Measurements from ENCODE around the gene CD82.

The CD82 gene

DNA sequence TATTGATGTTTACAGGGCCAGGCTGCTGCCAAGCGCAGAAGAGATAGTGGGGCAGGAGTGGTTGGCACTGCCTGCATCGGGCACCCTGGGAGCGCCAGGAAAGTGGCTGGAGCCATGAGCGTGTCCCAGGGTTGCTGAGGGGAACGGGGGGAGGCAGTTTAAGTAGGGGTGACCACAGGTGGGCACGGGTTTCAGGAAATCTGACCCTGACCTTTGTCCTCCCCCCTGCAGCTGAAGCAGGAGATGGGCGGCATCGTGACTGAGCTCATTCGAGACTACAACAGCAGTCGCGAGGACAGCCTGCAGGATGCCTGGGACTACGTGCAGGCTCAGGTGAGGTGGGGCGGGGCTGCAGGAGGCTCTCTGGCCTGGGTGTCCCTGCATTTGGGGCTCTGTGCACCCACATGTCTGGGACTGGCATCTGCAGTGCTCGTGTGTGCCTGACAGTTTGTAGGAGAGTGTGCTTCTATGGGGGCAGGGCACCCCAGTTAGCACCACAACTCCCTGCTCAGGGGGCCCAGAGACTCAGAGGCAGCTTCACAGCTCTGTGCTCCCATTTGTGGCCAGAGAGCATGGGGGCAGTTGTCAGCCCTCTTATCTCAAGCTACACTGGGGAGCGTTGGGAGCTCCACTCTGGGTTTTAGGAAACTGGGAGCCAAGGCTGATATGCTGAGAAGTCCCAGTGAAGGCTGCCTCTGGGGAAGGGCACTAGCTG lies 49.7 kb downstream of the CD82 start:
- POLR2A ChIA-PET = no interaction called here
- CTCF ChIA-PET = interaction anchor here (0.9 to 19.4 kb wide), 7 partner anchors 10 to 295 kb away, joined by 3 to 421 read pairs (median 4); partner anchors contain the start of gene CD82
- TF ChIP-seq, protein P1, sequence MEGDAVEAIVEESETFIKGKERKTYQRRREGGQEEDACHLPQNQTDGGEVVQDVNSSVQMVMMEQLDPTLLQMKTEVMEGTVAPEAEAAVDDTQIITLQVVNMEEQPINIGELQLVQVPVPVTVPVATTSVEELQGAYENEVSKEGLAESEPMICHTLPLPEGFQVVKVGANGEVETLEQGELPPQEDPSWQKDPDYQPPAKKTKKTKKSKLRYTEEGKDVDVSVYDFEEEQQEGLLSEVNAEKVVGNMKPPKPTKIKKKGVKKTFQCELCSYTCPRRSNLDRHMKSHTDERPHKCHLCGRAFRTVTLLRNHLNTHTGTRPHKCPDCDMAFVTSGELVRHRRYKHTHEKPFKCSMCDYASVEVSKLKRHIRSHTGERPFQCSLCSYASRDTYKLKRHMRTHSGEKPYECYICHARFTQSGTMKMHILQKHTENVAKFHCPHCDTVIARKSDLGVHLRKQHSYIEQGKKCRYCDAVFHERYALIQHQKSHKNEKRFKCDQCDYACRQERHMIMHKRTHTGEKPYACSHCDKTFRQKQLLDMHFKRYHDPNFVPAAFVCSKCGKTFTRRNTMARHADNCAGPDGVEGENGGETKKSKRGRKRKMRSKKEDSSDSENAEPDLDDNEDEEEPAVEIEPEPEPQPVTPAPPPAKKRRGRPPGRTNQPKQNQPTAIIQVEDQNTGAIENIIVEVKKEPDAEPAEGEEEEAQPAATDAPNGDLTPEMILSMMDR (IDR thresholded peaks at IDR 0.05; ENCODE audit: control extremely low read depth, extremely low read depth, low read depth, missing control alignments) = no peak
- DNase-seq (ENCODE audit: extremely low spot score) = no peak

DNA sequence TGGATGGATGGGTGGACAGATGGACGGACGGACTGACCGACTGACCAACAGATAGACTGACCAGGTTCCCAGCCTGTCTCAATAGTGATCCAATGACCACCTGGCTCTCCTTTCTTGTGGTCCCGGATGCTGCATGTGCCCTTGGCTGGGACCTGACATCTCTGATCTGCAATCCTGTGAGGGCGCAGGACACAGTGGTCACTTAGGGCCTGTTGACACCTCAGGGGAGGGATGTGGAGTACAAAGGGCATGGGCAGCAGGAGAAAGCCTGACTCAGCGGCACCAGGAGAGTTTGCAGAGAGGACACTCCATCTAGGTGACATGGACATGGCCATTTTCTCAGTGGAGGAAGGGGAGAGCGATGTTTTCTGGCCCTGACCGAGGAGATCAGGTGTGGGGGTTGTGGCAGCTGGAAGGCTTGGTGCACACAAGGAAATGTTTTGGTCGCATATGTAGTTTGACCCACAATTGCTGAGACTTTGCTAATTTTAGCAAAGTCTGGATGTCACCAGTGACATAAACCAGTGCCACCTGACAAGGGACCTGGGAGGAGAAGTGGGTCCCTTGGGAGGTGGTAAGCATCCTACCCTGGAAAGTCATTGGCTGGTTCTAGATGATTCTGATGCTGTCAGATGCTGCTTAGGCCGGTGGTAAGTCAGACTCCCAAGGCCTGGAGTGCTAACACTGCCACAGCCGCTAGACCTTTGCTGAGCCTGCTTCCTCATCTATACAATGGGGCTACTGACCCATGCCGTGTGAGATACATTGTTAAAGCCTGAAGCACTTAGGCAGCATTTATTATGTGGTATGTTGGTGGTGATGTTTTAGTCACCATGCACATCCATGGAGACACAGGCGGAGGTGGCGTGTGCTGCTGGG lies 50.7 kb downstream of the CD82 start:
- TF ChIP-seq, protein P1 (IDR thresholded peaks at IDR 0.05; ENCODE audit: control extremely low read depth, extremely low read depth, low read depth, missing control alignments) = no peak
- POLR2A ChIA-PET = no interaction called here
- DNase-seq (ENCODE audit: extremely low spot score) = no peak
- CTCF ChIA-PET = interaction anchor here (1.0 to 19.4 kb wide), 34 partner anchors 9 to 511 kb away, joined by 3 to 421 read pairs (median 5); partner anchors contain the start of gene CD82

DNA sequence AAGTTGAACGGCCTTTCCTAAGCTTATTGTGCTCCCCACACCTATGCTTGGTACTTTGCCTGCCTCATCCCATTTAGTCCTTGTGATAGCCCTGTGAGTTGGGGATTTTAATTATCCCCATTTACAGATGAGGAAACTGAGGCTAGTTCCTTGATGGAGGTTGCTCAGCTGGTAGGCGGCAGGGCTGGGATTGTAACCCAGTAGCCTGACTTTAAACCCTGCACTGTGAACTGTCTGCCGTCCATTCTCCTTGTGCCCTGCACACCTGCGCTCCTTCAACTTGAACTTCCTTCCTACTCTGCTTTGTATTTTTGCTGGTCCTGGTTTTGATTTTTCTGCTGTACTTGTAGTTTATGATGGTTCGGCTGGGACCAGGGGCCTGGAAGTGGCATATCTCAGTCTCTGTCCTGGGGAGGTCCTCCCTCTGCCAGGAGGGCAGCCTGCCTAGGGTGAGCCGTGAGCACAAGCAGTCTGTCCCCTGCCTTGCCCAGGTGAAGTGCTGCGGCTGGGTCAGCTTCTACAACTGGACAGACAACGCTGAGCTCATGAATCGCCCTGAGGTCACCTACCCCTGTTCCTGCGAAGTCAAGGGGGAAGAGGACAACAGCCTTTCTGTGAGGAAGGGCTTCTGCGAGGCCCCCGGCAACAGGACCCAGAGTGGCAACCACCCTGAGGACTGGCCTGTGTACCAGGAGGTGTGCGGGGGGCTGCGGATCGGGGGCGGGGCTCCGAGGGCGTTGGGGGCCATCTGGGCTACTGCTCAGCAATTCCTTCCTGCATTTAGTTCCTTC lies 52.4 kb downstream of the CD82 start:
- ChIA-PET POLR2A (interaction anchor here (1.2 kb wide), 1 partner anchor 22 kb away, joined by 4 read pairs; no protein-coding TSS in a partner anchor), CTCF (interaction anchor here (0.8 to 19.4 kb wide), 31 partner anchors 10 to 513 kb away, joined by 3 to 421 read pairs (median 4); partner anchors contain the start of gene CD82)
- TF ChIP-seq, protein P1 (IDR thresholded peaks at IDR 0.05; ENCODE audit: control extremely low read depth, extremely low read depth, low read depth, missing control alignments) = no peak
- no peak for DNase-seq (ENCODE audit: extremely low spot score)

DNA sequence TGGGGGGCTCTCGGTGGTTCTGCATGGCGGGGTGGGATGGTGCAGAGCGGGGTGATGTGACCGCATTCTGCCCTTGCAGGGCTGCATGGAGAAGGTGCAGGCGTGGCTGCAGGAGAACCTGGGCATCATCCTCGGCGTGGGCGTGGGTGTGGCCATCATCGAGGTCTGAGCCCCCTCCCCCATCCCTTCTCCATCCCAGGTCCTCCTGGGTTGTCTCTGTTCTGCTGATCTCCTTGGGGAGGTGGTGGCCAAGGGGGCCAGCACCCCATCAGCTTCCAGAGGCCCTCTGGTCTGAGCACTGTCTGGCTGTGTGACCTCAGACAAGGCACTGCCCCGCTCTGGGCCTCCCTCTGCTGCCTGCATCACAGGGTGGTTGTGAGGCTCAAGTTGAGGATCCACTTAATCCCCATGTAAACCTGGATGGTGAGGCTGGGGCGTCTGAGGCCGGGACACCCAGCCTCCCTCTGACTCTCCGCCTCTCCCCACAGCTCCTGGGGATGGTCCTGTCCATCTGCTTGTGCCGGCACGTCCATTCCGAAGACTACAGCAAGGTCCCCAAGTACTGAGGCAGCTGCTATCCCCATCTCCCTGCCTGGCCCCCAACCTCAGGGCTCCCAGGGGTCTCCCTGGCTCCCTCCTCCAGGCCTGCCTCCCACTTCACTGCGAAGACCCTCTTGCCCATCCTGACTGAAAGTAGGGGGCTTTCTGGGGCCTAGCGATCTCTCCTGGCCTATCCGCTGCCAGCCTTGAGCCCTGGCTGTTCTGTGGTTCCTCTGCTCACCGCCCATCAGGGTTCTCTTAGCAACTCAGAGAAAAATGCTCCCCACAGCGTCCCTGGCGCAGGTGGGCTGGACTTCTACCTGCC lies 53.3 kb downstream of the CD82 start:
- ChIA-PET POLR2A (interaction anchor here (0.6 kb wide), 1 partner anchor 163 kb away, joined by 5 read pairs; no protein-coding TSS in a partner anchor), CTCF (interaction anchor here (2.2 to 19.4 kb wide), 3 partner anchors 17 to 59 kb away, joined by 7 to 421 read pairs (median 17); partner anchors contain the start of gene CD82)
- DNase-seq (ENCODE audit: extremely low spot score) = no peak
- TF ChIP-seq, protein P1 (IDR thresholded peaks at IDR 0.05; ENCODE audit: control extremely low read depth, extremely low read depth, low read depth, missing control alignments) = no peak

DNA sequence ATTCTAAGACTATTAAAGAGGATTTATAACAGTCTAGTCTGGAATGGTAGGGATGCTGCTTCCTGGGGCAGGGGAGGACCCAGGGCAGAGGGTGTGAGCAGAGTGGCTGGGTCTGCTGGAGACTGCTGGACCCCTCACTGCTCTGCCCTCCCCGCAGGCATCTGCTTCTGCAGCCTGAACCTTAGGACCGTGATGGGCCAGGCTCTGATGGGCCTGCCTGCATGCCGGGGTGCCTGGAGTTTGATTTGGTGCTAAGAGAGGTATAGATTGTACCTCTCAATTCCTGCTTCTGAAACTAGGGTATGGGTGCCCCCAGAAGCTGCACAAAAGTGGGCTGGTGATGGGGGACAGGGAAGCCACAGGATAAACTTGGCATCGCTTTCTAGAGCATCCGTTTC lies 54.9 kb downstream of the CD82 start:
- CTCF ChIA-PET = interaction anchor here (0.7 to 19.4 kb wide), 14 partner anchors 8 to 298 kb away, joined by 3 to 421 read pairs (median 4); partner anchors contain the start of gene CD82
- no peak for DNase-seq (ENCODE audit: extremely low spot score)
- POLR2A ChIA-PET = no interaction called here
- TF ChIP-seq, protein P1 (IDR thresholded peaks at IDR 0.05; ENCODE audit: control extremely low read depth, extremely low read depth, low read depth, missing control alignments) = no peak

Measured in GM10248 (cell line).